Measurements from ENCODE around the gene YTHDC2. TPM values are rescaled to one million over a fixed set of nuclear protein-coding genes. Genes with fewer than 3 reads are reported as not detected.

Gene YTHDC2
- total and polyA plus RNA-seq, 4 donors, result 6.2 to 32.9 (median 14.8) TPM

DNA sequence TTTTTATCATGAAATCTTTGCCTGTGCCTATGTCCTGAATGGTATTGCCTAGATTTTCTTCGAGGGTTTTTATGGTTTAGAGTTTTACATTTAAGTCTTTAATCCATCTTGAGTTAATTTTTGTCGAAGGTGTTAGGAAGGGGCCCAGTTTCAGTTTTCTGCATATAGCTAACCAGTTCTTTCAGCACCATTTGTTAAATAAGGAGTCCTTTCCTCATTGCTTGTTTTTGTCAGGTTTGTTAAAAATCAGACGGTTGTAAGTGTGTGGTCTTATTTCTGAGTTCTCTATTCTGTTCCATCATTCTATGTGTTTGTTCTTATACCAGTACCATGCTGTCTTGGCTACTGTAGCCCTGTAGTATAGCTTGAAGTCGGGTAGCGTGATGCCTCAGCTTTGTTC is 55.9 kb downstream of the YTHDC2 start:
- WGBS, result 98% methylated on average over 5 of the region's 5 CpGs
- H3K36me3 ChIP-seq (ENCODE audit: control insufficient read depth in 4 of 4, insufficient read depth in 3 of 4, low read depth in 1 of 4, low read length in 3 of 4), result peaks cover 5 to 37% (median 17%) of the 10 kb centered on the region in 4 donors
- H3K9me3 ChIP-seq (ENCODE audit: control insufficient read depth in 4 of 4, low read length in 3 of 4), result peaks cover 0 to 4% (median 0%) of the 10 kb centered on the region in 4 donors
- DNase-seq (ENCODE audit: low spot score), result no peak
- TF ChIP-seq SP1 (IDR thresholded peaks at IDR 0.05) (no peak), JUND (IDR thresholded peaks at IDR 0.05) (no peak), EGR1 (IDR thresholded peaks at IDR 0.05; ENCODE audit: low read depth in 2 of 2) (no peak), HNF4A (conservative IDR thresholded peaks at IDR 0.05) (no peak), FOXA1 (IDR thresholded peaks at IDR 0.05) (no peak), TAF1 (conservative IDR thresholded peaks at IDR 0.05) (no peak), NR2F2 (IDR thresholded peaks at IDR 0.05) (no peak)
- TF ChIP-seq, protein P1, sequence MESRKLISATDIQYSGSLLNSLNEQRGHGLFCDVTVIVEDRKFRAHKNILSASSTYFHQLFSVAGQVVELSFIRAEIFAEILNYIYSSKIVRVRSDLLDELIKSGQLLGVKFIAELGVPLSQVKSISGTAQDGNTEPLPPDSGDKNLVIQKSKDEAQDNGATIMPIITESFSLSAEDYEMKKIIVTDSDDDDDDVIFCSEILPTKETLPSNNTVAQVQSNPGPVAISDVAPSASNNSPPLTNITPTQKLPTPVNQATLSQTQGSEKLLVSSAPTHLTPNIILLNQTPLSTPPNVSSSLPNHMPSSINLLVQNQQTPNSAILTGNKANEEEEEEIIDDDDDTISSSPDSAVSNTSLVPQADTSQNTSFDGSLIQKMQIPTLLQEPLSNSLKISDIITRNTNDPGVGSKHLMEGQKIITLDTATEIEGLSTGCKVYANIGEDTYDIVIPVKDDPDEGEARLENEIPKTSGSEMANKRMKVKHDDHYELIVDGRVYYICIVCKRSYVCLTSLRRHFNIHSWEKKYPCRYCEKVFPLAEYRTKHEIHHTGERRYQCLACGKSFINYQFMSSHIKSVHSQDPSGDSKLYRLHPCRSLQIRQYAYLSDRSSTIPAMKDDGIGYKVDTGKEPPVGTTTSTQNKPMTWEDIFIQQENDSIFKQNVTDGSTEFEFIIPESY (IDR thresholded peaks at IDR 0.05), result no peak
- no peaks in the 10 kb centered on the region for H3K27me3 ChIP-seq (ENCODE audit: control insufficient read depth in 4 of 4, insufficient read depth in 4 of 4, low read length in 3 of 4)
- H3K4me3 ChIP-seq (ENCODE audit: low read depth in 1 of 3, low read length in 3 of 3), result no peak overlapping the region
- H3K4me1 ChIP-seq (ENCODE audit: control insufficient read depth in 4 of 4, insufficient read depth in 4 of 4, low read length in 3 of 4), result no peaks in the 10 kb centered on the region
- H3K9ac ChIP-seq (ENCODE audit: low read depth in 1 of 2, low read length in 2 of 2), result no peak overlapping the region
- no peak overlapping the region for H3K27ac ChIP-seq (ENCODE audit: low read depth in 1 of 2, low read length in 2 of 2)

DNA sequence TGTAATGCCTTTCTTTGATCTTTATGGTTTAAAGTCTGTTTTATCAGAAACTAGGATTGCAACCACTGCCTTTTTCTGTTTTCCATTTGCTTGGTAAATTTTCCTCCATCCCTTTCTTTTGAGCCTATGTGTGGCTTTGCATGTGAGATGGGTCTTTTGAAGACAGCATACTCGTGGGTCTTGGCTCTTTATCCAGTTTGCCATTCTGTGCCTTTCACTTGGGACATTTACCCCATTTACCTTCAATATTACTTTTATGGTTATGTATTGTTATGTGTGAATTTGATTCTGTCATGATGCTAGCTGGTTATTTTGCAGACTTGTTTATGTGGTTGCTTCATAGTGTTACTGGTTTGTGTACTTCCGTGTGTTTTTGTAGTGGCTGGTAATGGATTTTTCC is 59.2 kb downstream of the YTHDC2 start:
- Histone ChIP-seq H3K9me3 (ENCODE audit: control insufficient read depth in 4 of 4, low read length in 3 of 4) (peaks cover 0 to 4% (median 0%) of the 10 kb centered on the region in 4 donors), H3K4me1 (ENCODE audit: control insufficient read depth in 4 of 4, insufficient read depth in 4 of 4, low read length in 3 of 4) (no peaks in the 10 kb centered on the region), H3K36me3 (ENCODE audit: control insufficient read depth in 4 of 4, insufficient read depth in 3 of 4, low read depth in 1 of 4, low read length in 3 of 4) (peaks cover 3 to 31% (median 14%) of the 10 kb centered on the region in 4 donors), H3K27me3 (ENCODE audit: control insufficient read depth in 4 of 4, insufficient read depth in 4 of 4, low read length in 3 of 4) (no peaks in the 10 kb centered on the region), H3K9ac (ENCODE audit: low read depth in 1 of 2, low read length in 2 of 2) (no peak overlapping the region), H3K27ac (ENCODE audit: low read depth in 1 of 2, low read length in 2 of 2) (no peak overlapping the region), H3K4me3 (ENCODE audit: low read depth in 1 of 3, low read length in 3 of 3) (no peak overlapping the region)
- DNase-seq (ENCODE audit: low spot score), result no peak
- WGBS, result 96% methylated on average over 2 of the region's 2 CpGs
- TF ChIP-seq, protein P2, sequence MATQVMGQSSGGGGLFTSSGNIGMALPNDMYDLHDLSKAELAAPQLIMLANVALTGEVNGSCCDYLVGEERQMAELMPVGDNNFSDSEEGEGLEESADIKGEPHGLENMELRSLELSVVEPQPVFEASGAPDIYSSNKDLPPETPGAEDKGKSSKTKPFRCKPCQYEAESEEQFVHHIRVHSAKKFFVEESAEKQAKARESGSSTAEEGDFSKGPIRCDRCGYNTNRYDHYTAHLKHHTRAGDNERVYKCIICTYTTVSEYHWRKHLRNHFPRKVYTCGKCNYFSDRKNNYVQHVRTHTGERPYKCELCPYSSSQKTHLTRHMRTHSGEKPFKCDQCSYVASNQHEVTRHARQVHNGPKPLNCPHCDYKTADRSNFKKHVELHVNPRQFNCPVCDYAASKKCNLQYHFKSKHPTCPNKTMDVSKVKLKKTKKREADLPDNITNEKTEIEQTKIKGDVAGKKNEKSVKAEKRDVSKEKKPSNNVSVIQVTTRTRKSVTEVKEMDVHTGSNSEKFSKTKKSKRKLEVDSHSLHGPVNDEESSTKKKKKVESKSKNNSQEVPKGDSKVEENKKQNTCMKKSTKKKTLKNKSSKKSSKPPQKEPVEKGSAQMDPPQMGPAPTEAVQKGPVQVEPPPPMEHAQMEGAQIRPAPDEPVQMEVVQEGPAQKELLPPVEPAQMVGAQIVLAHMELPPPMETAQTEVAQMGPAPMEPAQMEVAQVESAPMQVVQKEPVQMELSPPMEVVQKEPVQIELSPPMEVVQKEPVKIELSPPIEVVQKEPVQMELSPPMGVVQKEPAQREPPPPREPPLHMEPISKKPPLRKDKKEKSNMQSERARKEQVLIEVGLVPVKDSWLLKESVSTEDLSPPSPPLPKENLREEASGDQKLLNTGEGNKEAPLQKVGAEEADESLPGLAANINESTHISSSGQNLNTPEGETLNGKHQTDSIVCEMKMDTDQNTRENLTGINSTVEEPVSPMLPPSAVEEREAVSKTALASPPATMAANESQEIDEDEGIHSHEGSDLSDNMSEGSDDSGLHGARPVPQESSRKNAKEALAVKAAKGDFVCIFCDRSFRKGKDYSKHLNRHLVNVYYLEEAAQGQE (IDR thresholded peaks at IDR 0.05), result no peak
- TF ChIP-seq FOXA2 (IDR thresholded peaks at IDR 0.05), result no peak
- TF ChIP-seq NR2F2 (IDR thresholded peaks at IDR 0.05), result no peak
- TF ChIP-seq HNF4A (conservative IDR thresholded peaks at IDR 0.05), result no peak
- no peak for TF ChIP-seq YY1 (IDR thresholded peaks at IDR 0.05)
- TF ChIP-seq FOXA1 (IDR thresholded peaks at IDR 0.05), result no peak
- TF ChIP-seq JUND (IDR thresholded peaks at IDR 0.05), result no peak
- TF ChIP-seq SP1 (IDR thresholded peaks at IDR 0.05), result no peak
- TF ChIP-seq, protein P3, sequence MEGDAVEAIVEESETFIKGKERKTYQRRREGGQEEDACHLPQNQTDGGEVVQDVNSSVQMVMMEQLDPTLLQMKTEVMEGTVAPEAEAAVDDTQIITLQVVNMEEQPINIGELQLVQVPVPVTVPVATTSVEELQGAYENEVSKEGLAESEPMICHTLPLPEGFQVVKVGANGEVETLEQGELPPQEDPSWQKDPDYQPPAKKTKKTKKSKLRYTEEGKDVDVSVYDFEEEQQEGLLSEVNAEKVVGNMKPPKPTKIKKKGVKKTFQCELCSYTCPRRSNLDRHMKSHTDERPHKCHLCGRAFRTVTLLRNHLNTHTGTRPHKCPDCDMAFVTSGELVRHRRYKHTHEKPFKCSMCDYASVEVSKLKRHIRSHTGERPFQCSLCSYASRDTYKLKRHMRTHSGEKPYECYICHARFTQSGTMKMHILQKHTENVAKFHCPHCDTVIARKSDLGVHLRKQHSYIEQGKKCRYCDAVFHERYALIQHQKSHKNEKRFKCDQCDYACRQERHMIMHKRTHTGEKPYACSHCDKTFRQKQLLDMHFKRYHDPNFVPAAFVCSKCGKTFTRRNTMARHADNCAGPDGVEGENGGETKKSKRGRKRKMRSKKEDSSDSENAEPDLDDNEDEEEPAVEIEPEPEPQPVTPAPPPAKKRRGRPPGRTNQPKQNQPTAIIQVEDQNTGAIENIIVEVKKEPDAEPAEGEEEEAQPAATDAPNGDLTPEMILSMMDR (IDR thresholded peaks at IDR 0.05; ENCODE audit: low read depth, low read length, missing input control), result no peak
- TF ChIP-seq RAD21 (IDR thresholded peaks at IDR 0.05), result no peak
- TF ChIP-seq, protein P1 (IDR thresholded peaks at IDR 0.05), result no peak
- TF ChIP-seq EGR1 (IDR thresholded peaks at IDR 0.05; ENCODE audit: low read depth in 2 of 2), result no peak
- TF ChIP-seq, protein P4, sequence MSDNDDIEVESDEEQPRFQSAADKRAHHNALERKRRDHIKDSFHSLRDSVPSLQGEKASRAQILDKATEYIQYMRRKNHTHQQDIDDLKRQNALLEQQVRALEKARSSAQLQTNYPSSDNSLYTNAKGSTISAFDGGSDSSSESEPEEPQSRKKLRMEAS (IDR thresholded peaks at IDR 0.05), result no peak
- TF ChIP-seq, protein P5, sequence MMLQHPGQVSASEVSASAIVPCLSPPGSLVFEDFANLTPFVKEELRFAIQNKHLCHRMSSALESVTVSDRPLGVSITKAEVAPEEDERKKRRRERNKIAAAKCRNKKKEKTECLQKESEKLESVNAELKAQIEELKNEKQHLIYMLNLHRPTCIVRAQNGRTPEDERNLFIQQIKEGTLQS (IDR thresholded peaks at IDR 0.05), result no peak
